Measurements from ENCODE around the gene SYNDIG1.
A peak's percentile ranks its signal among the peaks of the same experiment; 100 is the strongest.

The SYNDIG1 gene

DNA sequence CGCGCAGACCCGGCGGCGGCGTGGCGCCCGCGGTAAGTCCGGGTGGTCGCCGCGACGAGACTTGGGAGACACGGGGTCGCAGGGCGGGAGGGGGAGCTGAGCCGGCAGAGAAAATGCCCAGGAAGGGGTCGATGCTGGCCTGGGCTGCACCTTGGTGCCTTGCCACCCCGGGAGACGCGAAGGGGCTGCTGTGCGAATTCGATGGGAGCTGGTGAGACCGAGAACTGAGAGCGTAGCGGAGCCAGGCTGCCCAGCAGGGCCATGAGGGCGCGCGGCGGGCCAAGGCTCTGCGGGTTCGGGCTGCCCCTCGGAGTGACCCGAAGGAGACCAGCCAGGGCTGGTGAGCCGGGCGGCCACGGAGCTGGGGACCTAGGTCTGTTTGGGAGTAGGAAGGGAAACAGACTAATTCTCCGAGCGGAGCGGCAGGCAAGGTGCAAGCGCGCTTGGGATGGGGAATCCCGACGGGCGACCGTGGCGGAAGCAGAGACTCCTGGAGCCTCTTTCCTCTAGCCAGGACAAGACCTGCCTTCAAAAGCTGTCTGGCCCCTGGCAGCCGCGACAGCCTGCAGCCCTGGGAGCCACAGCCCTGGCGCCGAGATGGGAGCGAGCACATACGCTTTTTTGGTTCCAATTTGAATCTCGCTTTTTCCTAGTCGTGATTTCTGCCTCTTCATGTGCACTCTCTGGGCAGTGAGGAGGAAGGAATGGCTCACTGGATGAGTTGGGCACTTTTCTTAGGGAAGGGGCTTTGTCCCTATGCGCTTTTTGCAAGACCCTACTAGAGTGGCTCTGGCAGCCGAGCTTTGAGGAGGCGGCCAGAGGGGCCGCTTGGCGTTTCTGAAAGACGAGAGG, 691 bp downstream of the SYNDIG1 start:
- Histone ChIP-seq H3K9me3 (no peaks in the 10 kb centered on the region), H3K27me3 (peaks cover 74% of the 10 kb centered on the region), H3K4me3 (peak overlapping the region; percentile 72), H3K27ac (no peak overlapping the region), H3K4me1 (peaks cover 20% of the 10 kb centered on the region), H3K9ac (no peak overlapping the region), H3K4me2 (peak overlapping the region; percentile 96), H4K20me1 (peaks cover 30% of the 10 kb centered on the region), H3K36me3 (no peaks in the 10 kb centered on the region)
- no peak for TF ChIP-seq Cebpa-rat (IDR thresholded peaks at IDR 0.05)

DNA sequence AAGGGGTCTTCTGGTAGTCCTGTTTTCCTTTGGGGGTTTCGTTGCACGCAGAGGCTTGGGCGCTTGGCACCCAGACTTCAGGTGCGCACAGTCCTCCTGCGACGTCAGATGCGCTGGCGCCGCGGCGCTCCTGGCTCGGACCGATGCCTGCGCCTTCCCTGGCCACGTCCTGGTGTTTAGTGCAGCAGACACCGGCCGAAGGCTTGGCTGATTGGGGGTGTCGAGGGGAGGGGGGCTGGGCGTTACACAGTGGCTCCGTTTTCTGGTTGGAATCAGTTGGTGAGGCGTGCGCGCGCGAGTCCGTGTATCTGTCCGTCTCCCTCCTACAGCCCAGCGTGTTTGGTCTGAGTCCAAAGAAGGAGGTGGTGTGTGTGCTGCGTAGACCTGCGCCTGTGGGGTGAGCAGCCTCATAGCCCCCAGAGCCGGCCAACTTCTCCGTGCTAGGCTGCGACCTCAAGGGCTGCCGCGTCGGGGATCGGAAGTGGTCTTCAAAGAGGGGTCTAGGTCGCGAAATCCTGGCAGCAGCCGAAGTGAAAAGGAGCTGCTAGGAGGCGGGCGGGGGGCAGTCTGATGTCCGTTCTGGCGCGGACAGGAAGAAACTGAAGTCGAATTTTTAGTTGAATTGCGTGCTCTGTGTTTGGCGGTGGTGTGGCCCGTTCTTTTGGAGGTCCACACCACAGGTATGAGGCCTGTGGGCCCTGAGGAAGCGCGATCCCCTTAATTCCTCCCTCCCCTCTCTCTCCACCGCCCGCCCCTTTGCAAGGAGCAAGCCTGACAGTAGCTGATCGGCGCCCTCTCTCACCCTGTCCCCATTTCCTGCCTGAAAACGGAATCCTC, 1.5 kb downstream of the SYNDIG1 start:
- Histone ChIP-seq H4K20me1 (peaks cover 30% of the 10 kb centered on the region), H3K9me3 (no peaks in the 10 kb centered on the region), H3K4me1 (peaks cover 20% of the 10 kb centered on the region), H3K36me3 (no peaks in the 10 kb centered on the region), H3K4me2 (peak overlapping the region; percentile 96), H3K9ac (no peak overlapping the region), H3K27me3 (peaks cover 74% of the 10 kb centered on the region), H3K4me3 (0 out of 2 replicates have a peak overlapping the region, but pooled peaks have one; percentile 72), H3K27ac (no peak overlapping the region)
- no peak for TF ChIP-seq Cebpa-rat (IDR thresholded peaks at IDR 0.05)

DNA sequence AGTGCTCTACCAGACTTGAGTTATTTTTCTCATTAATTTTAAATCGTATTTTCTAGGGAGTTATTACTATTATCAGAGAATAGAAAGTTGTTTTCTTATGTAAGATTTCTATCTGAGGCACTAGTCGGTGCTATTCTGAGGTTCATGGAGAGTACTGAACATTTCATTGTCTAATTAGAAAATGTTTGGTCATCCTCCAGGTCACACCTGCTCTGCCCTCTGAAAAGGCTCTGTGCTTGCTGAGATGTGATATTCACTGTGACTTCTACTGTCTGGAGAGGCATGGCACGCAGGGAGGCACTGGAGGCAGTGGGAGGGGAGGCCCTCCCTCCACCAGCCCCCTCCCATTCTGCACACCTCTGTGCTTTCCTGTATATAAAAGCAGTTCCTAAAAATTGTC, 3.0 kb downstream of the SYNDIG1 start:
- TF ChIP-seq Cebpa-rat (IDR thresholded peaks at IDR 0.05), result no peak
- no peaks in the 10 kb centered on the region for H3K36me3 ChIP-seq
- H3K27me3 ChIP-seq, result peaks cover 66% of the 10 kb centered on the region

DNA sequence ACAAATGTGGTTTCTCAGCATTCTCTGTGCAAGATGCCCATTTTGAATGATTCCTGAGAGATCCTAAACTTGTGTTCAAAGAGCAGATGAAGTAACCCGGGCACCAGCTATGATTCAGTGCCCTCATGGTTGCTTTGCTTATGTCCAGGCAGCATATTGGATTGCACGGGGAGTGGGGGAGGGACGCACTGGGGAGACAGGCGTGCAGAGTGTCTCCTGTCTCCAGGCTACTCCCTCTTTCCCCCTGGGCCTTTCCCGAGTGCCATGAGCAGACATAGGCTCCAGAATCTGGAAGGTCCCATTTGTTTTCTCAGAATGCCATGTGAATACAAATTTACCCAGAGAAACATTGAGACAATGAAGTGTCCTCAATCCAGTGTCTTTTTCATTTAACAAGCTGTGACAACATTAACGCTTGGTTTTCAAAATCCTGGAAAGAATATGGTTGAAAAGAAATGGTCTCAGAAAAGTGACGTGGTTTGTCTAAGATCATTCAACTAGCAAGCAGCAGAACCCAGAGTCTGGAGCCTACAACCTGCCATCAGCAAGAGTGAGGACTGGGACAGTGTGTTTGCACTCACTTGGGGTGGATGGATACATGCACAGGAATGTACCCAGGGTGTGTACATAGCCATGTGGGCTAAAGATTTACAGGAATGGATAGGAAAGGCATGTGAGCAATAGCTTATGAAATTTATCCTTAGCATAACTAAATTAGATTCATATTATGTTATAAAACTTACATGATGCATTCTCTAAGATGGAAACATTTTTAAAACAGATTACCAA, 4.2 kb downstream of the SYNDIG1 start:
- H4K20me1 ChIP-seq, result peaks cover 23% of the 10 kb centered on the region
- no peak overlapping the region for H3K4me2 ChIP-seq
- H3K27ac ChIP-seq, result no peak overlapping the region
- no peak overlapping the region for H3K9ac ChIP-seq
- peaks cover 20% of the 10 kb centered on the region for H3K4me1 ChIP-seq
- H3K27me3 ChIP-seq, result peaks cover 53% of the 10 kb centered on the region
- no peak for TF ChIP-seq Cebpa-rat (IDR thresholded peaks at IDR 0.05)
- H3K9me3 ChIP-seq, result no peaks in the 10 kb centered on the region
- H3K36me3 ChIP-seq, result no peaks in the 10 kb centered on the region
- no peak overlapping the region for H3K4me3 ChIP-seq

More for the DNA sequence above, 3.0 kb downstream of the SYNDIG1 start:
- Histone ChIP-seq H3K9me3 (no peaks in the 10 kb centered on the region), H3K4me1 (peaks cover 20% of the 10 kb centered on the region), H4K20me1 (peaks cover 30% of the 10 kb centered on the region), H3K4me3 (no peak overlapping the region), H3K4me2 (no peak overlapping the region), H3K27ac (no peak overlapping the region), H3K9ac (no peak overlapping the region)

- Histone ChIP-seq H3K27me3 (peaks cover 10% of the 10 kb centered on the region; the same call in 1 of the 2 replicates), H3K36me3 (no peaks in the 10 kb centered on the region), H3K27ac (no peak overlapping the region), H3K4me3 (no peak overlapping the region), H3K4me2 (no peak overlapping the region), H3K9me3 (no peaks in the 10 kb centered on the region), H3K4me1 (no peaks in the 10 kb centered on the region), H4K20me1 (no peaks in the 10 kb centered on the region), H3K9ac (no peak overlapping the region)
- TF ChIP-seq Cebpa-rat (IDR thresholded peaks at IDR 0.05), result no peak
These were observed 8.6 kb downstream of the SYNDIG1 start for GRCh38 chr20:24477831-24478547.

DNA sequence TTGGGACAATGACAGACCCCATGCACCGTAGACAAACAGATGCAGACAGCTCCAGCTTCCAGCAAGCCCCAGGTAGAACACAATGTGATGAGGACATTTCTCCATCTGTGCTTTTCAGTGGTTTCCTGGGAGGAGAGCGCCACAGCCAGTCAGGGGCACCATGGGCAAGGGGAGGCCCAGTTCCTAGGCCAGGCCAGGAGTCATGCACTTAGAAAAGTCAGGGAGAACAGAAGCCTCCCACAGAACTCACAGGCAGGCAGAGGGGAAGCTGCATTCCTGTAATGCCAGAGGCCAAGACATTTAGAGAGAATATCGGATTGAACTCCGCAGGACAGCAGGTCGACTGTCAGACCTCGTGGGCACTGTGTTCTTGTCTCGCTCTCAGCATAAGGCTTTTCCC, 9.2 kb downstream of the SYNDIG1 start:
- no peak overlapping the region for H3K27ac ChIP-seq
- no peak for TF ChIP-seq Cebpa-rat (IDR thresholded peaks at IDR 0.05)
- no peak overlapping the region for H3K4me2 ChIP-seq
- no peaks in the 10 kb centered on the region for H3K4me1 ChIP-seq
- H4K20me1 ChIP-seq, result no peaks in the 10 kb centered on the region
- H3K36me3 ChIP-seq, result no peaks in the 10 kb centered on the region
- no peak overlapping the region for H3K4me3 ChIP-seq
- H3K27me3 ChIP-seq, result peaks cover 4% of the 10 kb centered on the region; the same call in 1 of the 2 replicates
- H3K9me3 ChIP-seq, result no peaks in the 10 kb centered on the region
- H3K9ac ChIP-seq, result no peak overlapping the region

DNA sequence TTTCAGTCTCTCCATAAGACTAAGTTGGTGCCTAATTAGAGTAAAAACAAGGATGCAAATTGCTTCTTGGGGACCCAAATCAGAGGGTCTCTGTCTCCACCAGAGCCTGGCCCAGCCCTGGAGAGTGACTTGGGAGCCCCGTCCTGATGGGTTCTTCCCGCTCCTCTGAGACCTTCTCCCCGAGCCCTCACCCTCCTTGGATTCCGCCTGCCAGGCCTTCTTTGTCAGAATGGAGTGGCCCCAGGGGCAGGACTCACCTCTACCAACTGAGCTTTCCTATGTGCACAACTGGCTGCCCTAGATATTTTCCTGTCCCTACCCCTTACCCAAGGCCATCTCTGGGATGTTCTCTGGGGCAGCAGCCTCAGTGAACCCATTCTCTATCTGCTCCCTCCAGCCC, 9.7 kb downstream of the SYNDIG1 start:
- Histone ChIP-seq H3K4me1 (no peaks in the 10 kb centered on the region), H3K27ac (no peak overlapping the region), H4K20me1 (no peaks in the 10 kb centered on the region), H3K4me2 (no peak overlapping the region), H3K27me3 (no peaks in the 10 kb centered on the region), H3K4me3 (no peak overlapping the region), H3K36me3 (no peaks in the 10 kb centered on the region), H3K9me3 (no peaks in the 10 kb centered on the region), H3K9ac (no peak overlapping the region)
- no peak for TF ChIP-seq Cebpa-rat (IDR thresholded peaks at IDR 0.05)

GRCh38 chr20:24479595-24479994, 10.2 kb downstream of the SYNDIG1 start:
- Histone ChIP-seq H3K4me3 (no peak overlapping the region), H4K20me1 (no peaks in the 10 kb centered on the region), H3K9me3 (no peaks in the 10 kb centered on the region), H3K27ac (no peak overlapping the region), H3K4me1 (no peaks in the 10 kb centered on the region), H3K4me2 (no peak overlapping the region), H3K9ac (no peak overlapping the region), H3K27me3 (no peaks in the 10 kb centered on the region), H3K36me3 (no peaks in the 10 kb centered on the region)
- TF ChIP-seq Cebpa-rat (IDR thresholded peaks at IDR 0.05), result no peak

GRCh38 chr20:24480509-24480908, 11.1 kb downstream of the SYNDIG1 start:
- Histone ChIP-seq H3K9me3 (no peaks in the 10 kb centered on the region), H3K36me3 (no peaks in the 10 kb centered on the region), H3K4me1 (no peaks in the 10 kb centered on the region), H3K4me3 (no peak overlapping the region), H3K27me3 (no peaks in the 10 kb centered on the region), H3K27ac (no peak overlapping the region), H3K4me2 (no peak overlapping the region), H4K20me1 (no peaks in the 10 kb centered on the region), H3K9ac (no peak overlapping the region)
- TF ChIP-seq Cebpa-rat (IDR thresholded peaks at IDR 0.05), result no peak
